Glutamatergic neuron (in vitro differentiated cells): ENCODE measurements around the gene NDUFV3. TPM values are rescaled to one million over a fixed set of nuclear protein-coding genes. Genes with fewer than 3 reads are reported as not detected.
"Not testable (repeated sequence)": the region's sequence is repeated elsewhere in the genome, so short reads cannot be mapped to it uniquely, and the experiment has no call there.

Source experiments
- DNase-seq: peaks from one replicate; pipeline ENCODE4 v3.0.0; 2022
- H3K27ac Mint-ChIP-seq: one replicate; pipeline ENCODE4 v1.8.0; 2020; ENCODE audit warnings: mild to moderate bottlenecking, mixed read lengths, inconsistent platforms; ENCODE audit not compliant: unreplicated experiment
- H3K27me3 Mint-ChIP-seq: one replicate; pipeline ENCODE4 v1.8.0; 2020; ENCODE audit warnings: mild to moderate bottlenecking, moderate library complexity, mixed read lengths, inconsistent platforms; ENCODE audit not compliant: unreplicated experiment
- H3K36me3 Mint-ChIP-seq: one replicate; pipeline ENCODE4 v1.8.0; 2020; ENCODE audit warnings: mild to moderate bottlenecking, mixed read lengths, inconsistent platforms; ENCODE audit not compliant: unreplicated experiment
- H3K4me1 Mint-ChIP-seq: one replicate; pipeline ENCODE4 v1.8.0; 2020; ENCODE audit warnings: mild to moderate bottlenecking, low read depth, mixed read lengths, inconsistent platforms; ENCODE audit not compliant: unreplicated experiment
- H3K4me3 Mint-ChIP-seq: one replicate; pipeline ENCODE4 v1.8.0; 2020; ENCODE audit warnings: mild to moderate bottlenecking, mixed read lengths, inconsistent platforms; ENCODE audit not compliant: unreplicated experiment
- H3K9me3 Mint-ChIP-seq: one replicate; pipeline ENCODE4 v1.8.0; 2020; ENCODE audit warnings: mild to moderate bottlenecking, moderate library complexity, mixed read lengths, inconsistent platforms; ENCODE audit not compliant: unreplicated experiment
- total RNA-seq: library from RNA; stranded (reverse); fragmentation: NEBNext Ultra II Directional; extraction: Animal tissue kit (Norgen Biotek cat#: 25700); gene quantifications from one replicate; pipeline ENCODE4 v1.2.1, GENCODE V29; 2021; ENCODE audit not compliant: unreplicated experiment
- TF ChIP-seq, protein P1 (sequence below): fragments of 200-600 bp; sonication (generic); IDR thresholded peaks from one replicate; pipeline ENCODE4 v1.5.0; 2021; ENCODE audit not compliant: partially characterized antibody, unreplicated experiment

Gene NDUFV3
- total RNA-seq, 1 donor from 2014 or later: 33.9 TPM

- DNase-seq, H3K27ac Mint-ChIP-seq, H3K4me3 Mint-ChIP-seq, H3K36me3 Mint-ChIP-seq, H3K9me3 Mint-ChIP-seq, H3K27me3 Mint-ChIP-seq: not testable (repeated sequence)
- H3K4me1 Mint-ChIP-seq: peaks cover 10% of the 10 kb centered on the region
Observed at GRCh38 chr21:42933973-42934372, 40.9 kb downstream of the NDUFV3 start.

- H3K4me3 Mint-ChIP-seq, H3K36me3 Mint-ChIP-seq, DNase-seq: not testable (repeated sequence)
Observed at GRCh38 chr21:42936360-42936759, 43.3 kb downstream of the NDUFV3 start.

DNA sequence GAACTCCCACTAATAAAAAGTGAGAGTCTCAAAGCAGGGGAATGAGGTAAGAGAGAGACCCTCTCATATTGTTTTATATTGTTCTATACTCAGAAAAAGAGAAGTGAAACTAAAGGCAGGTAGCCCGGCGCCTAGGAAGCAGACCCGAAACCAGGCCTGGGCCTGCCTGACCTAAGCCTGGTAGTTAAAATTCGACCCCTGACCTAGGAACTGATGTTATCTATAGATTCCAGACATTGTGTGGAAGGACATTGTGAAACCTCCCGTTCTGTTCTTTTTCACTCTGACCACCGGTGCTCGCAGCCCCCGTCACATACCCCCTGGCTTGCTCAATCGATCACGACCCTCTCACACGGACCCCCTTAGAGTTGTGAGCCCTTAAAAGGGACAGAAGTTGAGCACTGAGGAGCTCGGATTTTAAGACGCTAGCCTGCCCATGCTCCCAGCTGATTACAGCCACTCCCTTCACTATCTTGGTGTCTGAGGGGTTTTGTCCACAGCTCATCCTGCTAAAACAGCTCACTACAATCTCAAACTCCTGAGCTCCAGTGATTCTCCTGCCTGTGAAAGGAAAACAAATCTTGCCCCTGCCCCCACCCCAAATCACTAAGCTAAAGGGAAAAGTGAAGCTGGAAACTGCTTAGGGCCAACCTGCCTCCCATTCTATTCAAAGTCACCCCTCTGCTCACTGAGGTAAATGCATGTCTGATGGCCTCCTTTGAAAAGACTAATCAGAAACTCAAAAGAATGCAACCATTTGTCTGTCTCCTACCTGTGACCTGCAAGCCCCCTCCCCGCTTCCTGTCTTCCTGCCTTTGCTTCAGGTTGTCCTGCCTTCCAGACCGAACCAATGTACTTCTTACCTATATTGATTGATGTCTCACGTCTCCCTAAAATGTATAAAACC, 44.2 kb downstream of the NDUFV3 start:
- not testable (repeated sequence) for H3K36me3 Mint-ChIP-seq, H3K27ac Mint-ChIP-seq, DNase-seq, H3K9me3 Mint-ChIP-seq, H3K4me1 Mint-ChIP-seq, H3K4me3 Mint-ChIP-seq, H3K27me3 Mint-ChIP-seq

More at GRCh38 chr21:42936360-42936759, 43.3 kb downstream of the NDUFV3 start:
- H3K4me1 Mint-ChIP-seq, H3K27me3 Mint-ChIP-seq, H3K27ac Mint-ChIP-seq, H3K9me3 Mint-ChIP-seq: not testable (repeated sequence)

GRCh38 chr21:42937960-42938605, 45.0 kb downstream of the NDUFV3 start:
- Mint-ChIP-seq H3K27ac (no peak overlapping the region), H3K27me3 (no peaks in the 10 kb centered on the region), H3K4me3 (no peak overlapping the region), H3K4me1 (peaks cover 3% of the 10 kb centered on the region), H3K9me3 (peaks cover 5% of the 10 kb centered on the region), H3K36me3 (peaks cover 5% of the 10 kb centered on the region)
- no peak for DNase-seq
- TF ChIP-seq, protein P1, sequence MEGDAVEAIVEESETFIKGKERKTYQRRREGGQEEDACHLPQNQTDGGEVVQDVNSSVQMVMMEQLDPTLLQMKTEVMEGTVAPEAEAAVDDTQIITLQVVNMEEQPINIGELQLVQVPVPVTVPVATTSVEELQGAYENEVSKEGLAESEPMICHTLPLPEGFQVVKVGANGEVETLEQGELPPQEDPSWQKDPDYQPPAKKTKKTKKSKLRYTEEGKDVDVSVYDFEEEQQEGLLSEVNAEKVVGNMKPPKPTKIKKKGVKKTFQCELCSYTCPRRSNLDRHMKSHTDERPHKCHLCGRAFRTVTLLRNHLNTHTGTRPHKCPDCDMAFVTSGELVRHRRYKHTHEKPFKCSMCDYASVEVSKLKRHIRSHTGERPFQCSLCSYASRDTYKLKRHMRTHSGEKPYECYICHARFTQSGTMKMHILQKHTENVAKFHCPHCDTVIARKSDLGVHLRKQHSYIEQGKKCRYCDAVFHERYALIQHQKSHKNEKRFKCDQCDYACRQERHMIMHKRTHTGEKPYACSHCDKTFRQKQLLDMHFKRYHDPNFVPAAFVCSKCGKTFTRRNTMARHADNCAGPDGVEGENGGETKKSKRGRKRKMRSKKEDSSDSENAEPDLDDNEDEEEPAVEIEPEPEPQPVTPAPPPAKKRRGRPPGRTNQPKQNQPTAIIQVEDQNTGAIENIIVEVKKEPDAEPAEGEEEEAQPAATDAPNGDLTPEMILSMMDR: no peak

GRCh38 chr21:42938606-42938995, 45.5 kb downstream of the NDUFV3 start:
- H3K36me3 Mint-ChIP-seq, H3K9me3 Mint-ChIP-seq, H3K4me1 Mint-ChIP-seq, H3K4me3 Mint-ChIP-seq, H3K27ac Mint-ChIP-seq, H3K27me3 Mint-ChIP-seq, DNase-seq: not testable (repeated sequence)

- peaks cover 3% of the 10 kb centered on the region for H3K4me1 Mint-ChIP-seq
- TF ChIP-seq, protein P1: no peak
- H3K27me3 Mint-ChIP-seq: no peaks in the 10 kb centered on the region
- H3K36me3 Mint-ChIP-seq: peaks cover 5% of the 10 kb centered on the region
- H3K27ac Mint-ChIP-seq: no peak overlapping the region
- no peak overlapping the region for H3K4me3 Mint-ChIP-seq
- peaks cover 5% of the 10 kb centered on the region for H3K9me3 Mint-ChIP-seq
- no peak for DNase-seq
Observed at GRCh38 chr21:42939582-42940413, 46.7 kb downstream of the NDUFV3 start.
